ENCODE results near the gene SHROOM4.

- TF ChIP-seq RAD21 (IDR thresholded peaks at IDR 0.05; ENCODE audit: low read depth) (no peak), ZBTB7A (IDR thresholded peaks at IDR 0.05; ENCODE audit: low read depth) (no peak), EP300 (IDR thresholded peaks at IDR 0.05; ENCODE audit: borderline replicate concordance) (no peak), EGR1 (IDR thresholded peaks at IDR 0.05) (no peak), REST (IDR thresholded peaks at IDR 0.05; ENCODE audit: low read depth) (no peak), MAX (IDR thresholded peaks at IDR 0.05) (no peak), NFIC (IDR thresholded peaks at IDR 0.05) (no peak)
Measured at GRCh38 chrX:50858548-50858947, 44.6 kb upstream of the SHROOM4 start.

All from Ishikawa (cell line).